ENCODE measurements around the gene C3orf62.
A peak's percentile ranks its signal among the peaks of the same experiment; 100 is the strongest.

The C3orf62 gene

DNA sequence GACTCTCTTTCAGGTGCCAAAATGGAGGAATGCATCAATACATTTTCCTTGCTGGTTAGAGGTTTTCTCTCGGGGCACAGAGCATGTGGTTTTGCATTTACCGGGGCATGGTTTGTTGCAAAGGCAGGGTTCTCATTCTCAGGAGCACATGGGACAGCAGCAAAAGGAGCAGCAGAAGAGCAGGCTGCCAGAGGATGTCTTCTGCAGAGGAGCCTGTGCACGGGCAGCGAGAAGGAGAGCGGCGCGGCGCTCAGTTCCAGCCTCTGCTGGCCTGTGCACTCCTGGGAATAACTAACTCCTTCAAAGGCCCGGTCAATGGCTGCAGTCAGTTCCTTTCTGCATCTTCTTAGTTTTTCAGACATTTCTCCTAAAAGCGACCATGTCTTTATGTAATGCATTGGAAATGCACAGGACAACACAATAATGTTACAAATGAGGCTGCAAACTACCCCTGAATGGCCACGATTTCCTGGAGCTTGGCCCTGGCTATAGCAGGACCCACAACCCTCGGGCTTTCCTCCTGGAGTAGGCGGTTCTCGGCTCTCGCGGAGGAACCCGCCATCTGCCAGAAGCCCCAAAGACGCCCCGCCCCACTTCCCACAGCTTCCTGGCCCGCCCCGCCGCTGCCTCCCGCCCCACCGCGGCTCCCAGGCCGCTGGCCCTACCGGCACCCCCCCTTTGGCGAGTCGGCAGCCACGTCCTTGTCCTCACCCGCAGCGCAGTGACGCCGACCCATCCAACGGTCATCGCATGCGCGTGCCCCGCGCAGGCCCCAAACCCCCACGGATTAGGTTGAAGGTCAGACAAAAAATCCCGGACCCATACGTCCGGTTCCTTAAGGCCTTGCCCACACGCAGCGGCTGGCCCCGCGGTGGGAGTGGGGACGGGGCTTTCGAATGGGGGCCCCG, at the start of gene C3orf62:
TSS of gene C3orf62 (minus strand) at position 758 of the 908 bp plus-strand sequence. CDS start at position 398, 360 bp downstream.
- DNase-seq: peak; percentile 79

DNA sequence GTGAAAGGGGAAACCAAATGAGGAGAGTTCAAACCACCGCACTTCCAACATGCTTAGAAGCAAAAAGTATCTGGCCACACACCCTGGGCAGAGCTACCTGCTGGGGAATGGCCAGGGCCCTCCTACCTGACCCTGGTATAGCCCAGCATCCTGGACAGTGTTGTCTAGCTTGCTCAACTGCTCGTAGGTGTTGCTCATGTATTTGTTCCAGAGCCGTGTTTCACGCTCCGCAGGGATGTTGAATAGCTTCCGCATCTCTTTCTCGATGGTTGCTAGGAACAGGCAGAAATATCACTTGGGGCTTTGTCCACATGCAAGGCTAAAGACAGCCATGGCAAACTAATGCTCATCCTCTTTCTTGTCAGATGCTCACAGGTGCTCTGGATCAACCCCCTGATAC, 47.7 kb upstream of the C3orf62 start:
- no peak for DNase-seq

DNA sequence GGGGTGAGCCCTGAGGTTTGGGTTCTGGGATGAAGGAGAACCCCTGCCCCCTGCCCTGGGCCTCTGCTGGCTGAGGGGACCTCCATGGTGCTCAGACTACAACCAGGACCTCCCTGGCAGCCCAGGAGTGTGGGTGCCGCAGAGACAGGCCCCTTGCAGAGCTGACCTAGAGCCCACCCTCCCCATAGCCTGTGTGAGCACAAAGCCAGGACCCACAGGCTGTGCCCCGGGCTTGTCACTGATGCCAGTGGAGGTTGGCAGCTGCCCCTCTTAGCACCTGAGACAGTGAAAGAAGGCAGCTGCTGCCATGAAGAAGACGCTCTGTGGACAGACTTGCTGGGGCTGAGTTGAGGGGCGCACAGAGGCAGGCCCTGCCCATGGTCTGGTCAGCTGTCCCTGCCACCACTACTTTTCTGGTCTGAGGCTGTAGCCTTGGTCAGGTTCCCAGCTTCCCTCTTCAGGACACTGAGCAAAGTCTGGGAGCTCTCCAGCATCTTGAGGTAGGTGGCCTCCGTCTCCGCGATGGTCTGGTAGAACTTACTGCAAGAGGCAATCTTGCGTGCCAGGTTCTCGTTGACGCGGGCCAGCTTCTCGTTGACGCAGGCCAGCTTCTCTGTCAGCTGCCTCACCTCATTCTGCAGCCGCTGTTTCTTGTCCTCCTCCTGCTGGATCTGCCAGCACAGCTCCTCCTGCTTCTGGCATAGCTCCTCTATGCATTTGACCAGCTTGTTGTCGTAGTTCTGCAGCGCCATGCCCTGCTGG, 39.8 kb upstream of the C3orf62 start:
- DNase-seq: no peak

DNA sequence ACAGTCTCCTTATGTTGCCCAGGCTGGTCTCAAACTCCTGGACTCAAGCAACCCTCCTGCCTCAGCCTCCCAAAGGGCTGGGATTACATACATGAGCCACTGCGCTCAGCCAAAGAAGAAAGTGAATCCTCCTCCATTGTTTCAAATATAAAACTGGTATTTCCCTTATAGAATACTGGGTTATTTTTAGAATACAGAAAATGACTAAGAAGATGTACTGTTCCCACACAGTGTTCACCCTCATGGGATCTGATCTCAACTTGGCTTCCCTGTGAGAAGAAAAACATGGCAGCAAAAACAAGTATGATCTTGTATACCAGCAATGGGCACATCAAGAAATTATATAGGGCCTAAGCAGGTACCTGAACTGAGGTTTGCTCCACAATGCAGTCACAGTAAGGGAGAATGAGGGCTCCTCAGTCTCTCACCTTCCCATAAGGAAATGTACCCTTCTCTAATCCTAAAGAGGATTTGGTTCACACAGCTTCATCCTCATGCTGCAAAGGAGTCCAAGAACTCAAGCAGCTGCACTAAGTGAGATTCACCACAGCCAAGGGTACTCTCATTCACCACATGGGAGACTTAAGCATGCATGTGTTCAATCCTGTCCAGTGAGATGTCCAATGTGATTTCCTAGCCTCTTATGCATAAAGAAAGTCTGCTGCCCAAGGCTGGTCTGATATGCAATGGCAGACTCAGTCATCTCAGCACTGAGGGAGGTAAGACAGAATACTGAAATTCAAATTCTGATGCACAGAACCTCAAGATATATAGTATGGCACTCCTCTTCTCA, 37.1 kb upstream of the C3orf62 start:
- peak; percentile 69 for DNase-seq

DNA sequence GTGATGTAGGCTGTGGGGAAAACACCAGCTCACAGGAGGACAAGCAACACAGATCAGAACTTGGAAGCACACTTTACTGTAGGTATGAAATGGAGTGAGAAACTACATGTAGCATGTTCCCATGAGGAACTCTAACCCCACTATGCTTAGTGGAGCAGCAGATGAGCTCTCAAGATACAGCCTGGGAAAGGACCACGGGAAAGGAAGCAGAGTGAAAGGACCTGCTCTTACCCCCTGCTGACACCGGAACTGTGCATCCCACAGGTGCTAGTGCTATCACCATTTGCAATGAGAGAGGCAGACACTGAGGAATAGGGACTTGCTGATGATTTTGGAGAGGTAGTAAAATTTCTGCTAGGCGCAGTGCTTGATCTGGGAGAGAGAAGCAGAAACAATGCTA, 34.3 kb upstream of the C3orf62 start:
- DNase-seq: no peak

DNA sequence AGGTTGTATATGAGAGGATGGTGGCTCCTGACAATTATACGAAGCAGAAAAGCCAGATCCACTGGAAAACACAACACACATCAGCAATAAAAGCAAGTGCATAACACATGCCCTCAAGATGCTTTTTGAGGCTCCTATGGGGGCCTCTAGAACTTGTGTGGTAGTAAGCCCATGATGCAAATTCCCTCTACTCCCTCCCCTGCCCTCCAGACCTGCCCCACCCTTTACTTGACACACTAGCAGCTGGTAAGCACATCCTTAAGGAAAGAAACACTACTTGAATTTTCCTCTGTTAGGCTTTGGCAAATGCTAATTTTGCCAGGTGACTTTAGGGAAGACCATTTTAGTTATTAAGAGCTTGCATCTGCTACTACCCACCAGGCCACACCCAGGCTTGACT, 33.6 kb upstream of the C3orf62 start:
- no peak for DNase-seq

DNA sequence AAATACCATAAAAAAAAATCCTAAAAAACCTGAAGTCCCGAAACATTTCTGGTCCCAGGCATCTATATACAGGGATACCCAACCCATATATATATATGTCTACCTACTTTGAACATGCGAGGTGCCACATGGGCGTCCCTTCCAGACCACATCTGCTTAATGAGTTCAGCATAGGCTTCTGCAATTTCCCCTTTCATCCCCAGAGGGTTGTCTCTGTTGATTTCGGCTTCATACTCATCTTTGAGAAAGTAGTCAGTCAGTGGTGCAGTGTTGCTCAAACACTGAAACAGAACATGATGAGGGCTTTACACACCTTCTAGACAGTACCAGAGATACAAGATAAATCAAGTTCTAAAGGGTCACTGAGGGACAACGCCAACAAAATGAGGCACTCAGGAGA, 28.6 kb upstream of the C3orf62 start:
- no peak for DNase-seq

DNA sequence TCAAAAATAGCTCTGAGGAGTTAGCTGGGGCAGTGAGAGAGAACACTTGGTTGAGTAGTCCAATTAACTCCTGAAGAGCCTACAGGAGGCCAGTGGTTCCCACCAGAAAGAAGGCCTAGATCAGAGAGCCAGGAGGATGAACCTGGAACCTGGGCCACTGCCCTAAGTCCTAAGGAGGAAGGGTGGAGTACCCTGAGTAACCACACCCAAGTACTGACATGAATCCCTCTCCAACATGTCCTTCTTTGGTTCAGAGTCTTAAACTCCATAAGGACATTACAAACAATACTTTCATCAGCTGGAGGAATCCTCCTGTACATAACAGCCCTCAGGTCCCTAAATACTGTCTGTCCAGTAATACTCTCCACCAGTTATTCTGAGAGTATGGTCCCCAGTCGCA, 25.6 kb upstream of the C3orf62 start:
- DNase-seq: no peak

DNA sequence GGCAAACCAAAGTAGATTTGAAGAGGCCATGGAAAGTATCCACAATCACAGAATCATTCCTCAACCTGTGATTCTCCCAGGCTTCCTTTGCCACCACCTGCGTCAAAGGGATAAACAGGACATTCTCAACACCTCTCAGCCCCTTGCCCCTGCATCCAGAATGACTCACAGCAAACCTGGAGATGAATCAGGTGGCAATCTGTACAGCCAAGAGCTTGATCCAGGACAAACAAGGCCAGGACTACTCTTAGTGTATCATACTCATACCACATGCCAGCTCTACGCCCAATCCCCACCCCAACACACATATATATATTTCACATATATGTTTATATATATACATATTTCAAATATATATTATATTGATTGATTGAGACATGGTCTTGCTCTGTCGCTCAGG, 23.6 kb upstream of the C3orf62 start:
- no peak for DNase-seq

DNA sequence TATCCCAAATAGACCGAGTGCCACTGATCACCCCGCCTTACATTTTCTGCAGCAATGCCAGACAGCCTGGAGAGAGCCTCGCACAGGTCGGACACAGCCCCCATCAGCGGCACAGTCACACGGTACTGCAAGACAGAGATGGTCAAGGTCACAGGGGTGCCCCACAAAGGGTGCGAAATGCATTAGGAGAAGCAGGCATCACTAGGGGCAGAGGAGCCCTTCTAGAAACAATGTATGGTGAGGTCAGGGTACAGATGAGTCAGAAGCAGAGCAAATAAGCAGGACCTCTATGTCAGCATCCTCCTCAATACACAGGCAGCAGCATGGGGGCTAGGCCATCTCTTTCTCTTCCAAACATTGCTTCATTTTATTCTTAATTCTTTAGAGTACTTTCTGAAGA, 21.5 kb upstream of the C3orf62 start:
- DNase-seq: no peak

DNA sequence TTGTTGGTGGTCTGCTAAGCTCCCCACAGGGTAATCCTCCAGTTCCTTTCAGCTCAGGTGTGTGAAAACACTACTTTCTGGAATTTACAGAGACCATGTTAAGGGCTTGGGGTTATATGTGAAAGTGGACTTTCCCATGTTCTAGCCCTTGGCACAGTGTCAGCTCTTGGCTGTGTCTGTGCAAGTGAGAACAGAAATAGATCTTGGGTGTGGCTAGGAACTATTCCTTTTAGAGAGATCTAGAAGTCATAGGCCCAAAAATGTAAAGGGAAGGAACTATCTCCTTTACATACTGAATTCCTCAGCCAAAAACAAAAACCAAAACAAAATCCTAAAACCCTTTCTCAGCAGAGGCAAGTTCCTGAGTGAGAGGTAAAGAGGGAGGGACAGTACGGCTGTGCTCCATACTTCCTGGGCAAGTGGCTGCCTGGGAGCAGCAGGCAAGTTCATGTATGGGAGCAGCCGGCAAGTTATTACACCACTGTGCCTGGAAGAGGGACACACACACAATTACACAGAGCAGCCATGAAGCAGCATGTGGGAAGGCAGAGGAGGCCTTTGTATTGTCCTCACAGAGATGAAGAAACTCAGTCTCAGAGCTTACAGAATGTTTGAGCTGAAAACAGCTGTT, 19.9 kb upstream of the C3orf62 start:
- peak; percentile 32 for DNase-seq

DNA sequence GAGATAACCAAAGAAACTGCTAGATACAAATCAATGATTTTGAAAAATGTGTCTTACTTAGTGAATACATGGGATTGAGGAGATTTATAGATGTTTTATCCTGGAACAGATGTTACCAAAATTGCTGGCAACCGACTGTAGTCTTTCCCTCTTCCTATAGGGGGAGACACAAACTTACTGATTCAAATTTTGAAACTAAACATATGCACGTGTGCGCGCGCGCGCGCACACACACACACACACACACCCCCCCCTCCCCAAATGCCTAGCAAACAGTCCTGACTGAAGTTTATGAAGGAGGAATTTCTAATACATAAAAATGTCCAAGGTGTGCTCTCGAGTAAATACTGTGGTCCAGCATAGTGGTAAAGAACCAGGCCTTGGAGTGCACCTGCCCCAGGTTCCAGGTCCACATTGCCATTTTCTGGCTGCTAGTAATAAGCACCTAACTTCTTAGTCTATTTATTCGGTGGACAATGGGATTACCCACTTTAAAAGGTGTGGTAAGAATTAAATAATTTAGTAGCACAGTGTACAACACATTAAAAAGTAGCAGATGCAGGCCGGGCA, 18.5 kb upstream of the C3orf62 start:
- DNase-seq: peak; percentile 64

DNA sequence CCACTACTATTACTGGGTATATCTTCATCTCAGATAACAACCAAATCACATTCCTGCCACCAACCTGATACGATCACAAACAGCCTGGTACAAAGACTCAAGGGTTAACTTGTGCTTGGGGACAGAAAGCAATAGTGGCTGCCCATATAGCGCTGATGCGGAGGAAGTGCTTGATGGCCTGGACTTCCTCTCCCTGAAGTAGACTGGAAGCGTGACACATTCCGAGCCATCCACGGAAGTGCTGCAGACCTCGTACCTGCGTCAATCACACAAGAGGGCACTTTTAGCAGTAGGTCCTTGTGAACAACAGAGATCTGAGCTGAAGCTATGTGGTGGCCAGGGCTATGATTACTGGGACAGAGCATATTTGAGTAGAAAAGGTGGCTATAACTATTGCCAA, 17.3 kb upstream of the C3orf62 start:
- no peak for DNase-seq

DNA sequence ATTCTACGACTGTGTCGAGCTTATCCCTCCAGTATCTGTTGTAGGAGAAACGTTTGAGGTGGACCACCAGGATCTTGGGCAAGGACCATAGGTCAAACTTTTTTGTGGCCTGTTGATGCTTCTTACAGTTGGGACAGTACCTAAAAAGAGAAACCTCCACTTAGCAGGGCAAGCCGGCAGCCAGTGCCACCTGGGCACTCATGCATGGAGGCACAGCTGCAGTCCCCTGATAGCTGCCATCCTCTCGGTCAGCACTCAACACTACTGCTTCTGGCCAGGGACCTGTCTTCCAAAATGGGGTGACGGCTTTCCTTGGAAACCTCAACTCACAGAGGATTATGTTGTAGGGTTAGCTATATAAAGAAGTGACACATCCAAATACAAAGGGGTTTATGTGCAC, 7.0 kb upstream of the C3orf62 start:
- no peak for DNase-seq

DNA sequence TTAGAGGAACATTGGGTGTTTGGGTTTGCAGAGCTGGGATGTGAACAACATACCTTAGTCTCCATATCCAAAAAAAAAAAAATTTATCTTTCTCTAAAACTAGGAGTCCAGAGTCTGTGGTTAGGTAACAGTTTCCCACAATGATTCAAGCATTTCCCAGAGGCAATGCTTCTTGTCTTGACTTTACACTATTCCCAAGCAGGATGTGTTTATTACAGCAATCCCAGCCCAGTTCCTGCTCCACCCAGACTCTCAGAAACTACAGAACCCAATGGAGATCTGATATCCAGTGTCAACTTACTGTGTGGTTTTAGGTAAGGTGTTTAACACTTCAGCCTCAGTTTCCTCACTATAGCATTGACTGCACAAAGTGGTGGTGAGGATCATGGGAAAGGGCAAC, 2.3 kb upstream of the C3orf62 start:
- DNase-seq: no peak

DNA sequence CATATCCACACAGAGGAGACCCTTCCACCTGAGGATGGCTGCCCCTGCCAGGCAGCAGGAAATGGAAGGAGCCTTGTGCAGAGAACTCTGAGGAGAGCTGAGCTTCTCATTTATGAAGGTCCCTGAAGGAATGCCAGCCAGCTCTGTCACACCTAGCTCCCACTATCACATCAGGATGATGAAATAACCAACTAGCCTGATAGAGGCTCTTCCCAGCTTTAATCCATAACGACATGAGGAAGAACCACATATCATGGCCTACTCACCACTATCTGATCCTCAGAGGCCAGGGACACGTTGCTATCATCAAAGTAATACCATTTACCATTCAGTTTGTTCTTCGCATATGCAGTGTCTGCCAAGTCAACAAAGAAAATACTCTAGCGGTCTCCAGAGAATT, 1.5 kb upstream of the C3orf62 start:
- no peak for DNase-seq

DNA sequence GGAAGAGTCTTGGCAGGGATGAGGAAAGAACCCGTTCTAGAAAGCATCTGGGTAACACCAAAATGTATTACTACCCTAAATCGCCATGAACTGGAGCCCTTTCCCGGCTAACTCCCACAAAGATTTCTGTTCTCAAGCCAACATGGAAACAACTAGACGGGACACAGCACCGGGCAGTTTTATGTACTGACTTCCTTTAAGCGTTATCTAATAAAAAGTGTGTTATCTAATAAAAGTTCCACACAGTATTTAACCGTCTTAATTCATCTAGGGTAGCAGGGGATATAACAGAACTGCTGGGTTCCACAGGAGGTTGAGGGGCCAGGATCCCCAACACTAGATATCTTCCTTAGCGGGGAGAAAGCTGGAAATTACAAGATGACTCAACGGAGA, 347 bp upstream of the C3orf62 start:
- no peak for DNase-seq

DNA sequence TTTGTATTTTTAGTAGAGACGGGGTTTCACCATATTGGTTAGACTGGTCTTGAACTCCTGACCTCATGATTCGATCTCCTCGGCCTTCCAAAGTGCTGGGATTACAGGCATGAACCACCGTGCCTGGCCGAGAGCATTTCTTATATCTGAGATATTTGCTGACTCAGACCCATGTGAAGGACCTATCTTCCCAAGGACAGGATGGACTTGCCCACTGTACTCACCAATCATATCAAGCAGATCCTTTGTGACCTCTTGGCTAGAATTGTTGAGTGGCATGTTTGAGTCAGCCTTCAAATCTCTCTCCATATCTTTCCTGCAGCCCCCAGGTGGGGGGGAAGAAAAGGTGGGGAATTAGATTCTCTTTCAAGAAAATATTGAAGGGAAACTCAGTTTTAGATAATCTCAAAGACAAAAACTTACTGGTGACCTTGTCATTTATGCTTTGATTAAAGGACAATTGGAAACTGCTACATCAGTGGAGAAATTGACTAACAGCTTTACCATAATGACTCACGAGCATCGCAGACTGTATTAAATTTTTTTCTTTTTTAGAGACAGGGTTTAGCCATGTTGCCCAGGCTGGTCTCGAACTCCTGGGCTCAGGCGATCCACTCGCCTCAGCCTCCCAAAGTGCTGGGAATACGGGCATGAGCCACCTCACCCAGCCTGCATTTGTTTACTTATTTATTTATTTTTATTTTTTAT, 3.1 kb downstream of the C3orf62 start:
- DNase-seq: no peak

DNA sequence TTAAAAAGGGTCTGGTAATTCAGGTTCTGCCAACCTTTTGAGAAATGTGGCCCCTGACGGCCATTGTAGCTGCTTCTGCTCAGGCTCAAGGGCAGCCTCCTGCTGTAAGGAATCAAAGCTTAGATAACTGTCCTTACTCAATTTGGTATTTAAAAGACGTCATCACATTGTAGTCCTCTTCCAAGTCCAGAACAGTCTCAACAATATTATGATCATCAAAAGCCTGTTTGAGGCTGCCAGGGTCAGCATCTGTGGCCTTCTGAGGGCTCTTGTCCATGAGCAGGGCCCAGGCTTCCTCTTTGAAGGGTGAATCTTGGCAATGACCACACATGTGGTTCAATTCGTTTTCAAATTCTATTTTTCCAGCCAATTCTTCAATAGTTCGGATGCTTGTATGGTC, 6.0 kb downstream of the C3orf62 start:
- DNase-seq: no peak

DNA sequence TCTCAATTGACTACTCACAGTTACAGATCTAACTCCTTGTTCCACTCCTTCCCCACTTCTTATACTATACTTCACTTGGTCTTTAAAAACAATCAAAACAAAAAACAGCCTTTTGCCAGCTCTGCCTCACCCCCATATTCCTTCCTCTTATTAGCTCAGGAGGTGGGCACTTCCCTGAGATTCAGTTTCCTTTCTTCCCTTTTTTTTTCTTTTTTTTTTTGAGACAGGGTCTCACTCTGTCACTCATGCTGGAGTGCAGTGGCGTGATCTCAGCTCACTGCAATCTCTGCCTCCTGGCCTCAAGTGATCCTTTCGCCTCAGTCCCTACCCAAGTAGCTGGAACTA, 6.9 kb downstream of the C3orf62 start:
- no peak for DNase-seq

DNA sequence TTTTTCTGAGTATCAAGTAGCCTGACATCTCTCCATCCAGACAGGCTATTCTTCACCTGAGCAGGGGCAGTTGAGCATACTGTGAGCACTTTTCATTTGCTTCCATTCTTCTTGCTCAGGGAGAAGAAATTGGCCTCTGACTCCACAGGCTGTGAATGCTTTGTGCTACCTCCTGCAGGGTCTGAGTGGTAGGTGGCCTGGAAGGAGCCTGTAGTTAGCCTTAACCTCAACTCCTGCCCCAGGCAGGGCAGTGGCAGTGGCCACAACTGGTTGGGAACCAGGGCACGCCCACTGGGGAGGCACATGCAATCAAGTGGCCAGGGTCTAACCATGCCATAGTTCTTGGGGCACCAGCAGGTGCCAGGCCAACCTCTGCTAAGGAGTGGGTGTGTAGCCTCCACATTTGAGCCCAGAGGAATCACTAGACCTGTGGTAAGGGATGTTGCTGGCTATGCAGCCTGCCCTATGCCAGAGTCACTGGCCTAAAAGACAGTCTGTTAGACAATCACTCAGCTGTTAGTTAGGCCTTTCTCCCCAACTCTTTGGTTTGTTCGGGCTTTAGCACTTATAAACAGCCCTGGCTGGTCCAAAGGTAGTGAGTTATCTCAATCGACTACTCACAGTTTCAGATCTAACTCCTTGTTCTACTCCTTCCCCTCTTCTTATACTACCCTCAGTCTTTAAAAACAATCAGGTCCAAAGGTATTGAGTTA, 7.4 kb downstream of the C3orf62 start:
- no peak for DNase-seq

Measured in suppressor macrophage treated with lipopolysaccharide for 4 hours (primary cell).